ENCODE measurements around the gene OR14A2. TPM values are rescaled to one million over a fixed set of nuclear protein-coding genes. Genes with fewer than 3 reads are reported as not detected.

The OR14A2 gene
- total and polyA plus RNA-seq, 2 of the 4 experiments (the other 2 are of a cell fraction), result not detected

DNA sequence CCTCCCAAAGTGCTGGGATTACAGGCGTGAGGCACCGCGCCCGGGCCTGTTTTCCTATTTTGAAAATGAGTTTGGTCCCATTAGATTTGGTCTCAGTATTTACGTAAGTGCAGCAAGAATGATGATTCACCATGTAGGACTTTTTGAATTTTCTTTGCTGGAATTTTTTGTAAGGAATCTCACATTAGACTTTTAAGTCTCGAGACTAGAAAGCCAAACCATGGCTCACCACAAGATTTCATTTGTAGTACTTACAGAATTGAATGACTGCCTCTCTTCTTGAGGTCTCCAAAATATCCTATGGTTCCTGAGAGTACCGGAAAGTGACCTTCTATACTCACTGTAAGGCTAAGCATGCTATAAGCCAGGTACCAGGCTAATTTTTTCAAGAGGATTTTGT, 325 bp downstream of the OR14A2 start:
- no peak for TF ChIP-seq FOS (IDR thresholded peaks at IDR 0.05; ENCODE audit: low read depth, low read length)
- TF ChIP-seq BHLHE40 (IDR thresholded peaks at IDR 0.05; ENCODE audit: low read depth, low read length), result 0 out of 2 replicates have a peak, but pooled peaks have one; percentile 31
- Histone ChIP-seq H4K20me1 (ENCODE audit: insufficient read depth, low read length) (no peaks in the 10 kb centered on the region), H3K9ac (ENCODE audit: low read depth, low read length) (no peak overlapping the region), H3K18ac (ENCODE audit: low read depth, low read length) (no peak overlapping the region), H4K91ac (ENCODE audit: insufficient read depth, low read depth, low read length) (no peak overlapping the region), H2BK15ac (ENCODE audit: low read depth, low read length) (no peak overlapping the region), H4K5ac (ENCODE audit: low read depth, low read length) (no peak overlapping the region), H3K4me1 (ENCODE audit: control insufficient read depth, insufficient read depth, low read length) (no peaks in the 10 kb centered on the region), H3K4ac (ENCODE audit: low read depth, low read length) (no peak overlapping the region), H3K27me3 (ENCODE audit: control insufficient read depth, insufficient read depth, low read length) (no peaks in the 10 kb centered on the region), H3K9me3 (ENCODE audit: control insufficient read depth, insufficient read depth, low read length) (peaks cover 15% of the 10 kb centered on the region), H3K14ac (replicated peaks; ENCODE audit: low read depth, low read length) (no peak overlapping the region), H3K79me1 (ENCODE audit: low read depth in 1 of 2, low read length in 2 of 2) (no peaks in the 10 kb centered on the region), H3K36me3 (ENCODE audit: control insufficient read depth, insufficient read depth, low read length) (no peaks in the 10 kb centered on the region), H2AFZ (replicated peaks; ENCODE audit: low read length, poor library complexity) (no peak overlapping the region), H2BK120ac (ENCODE audit: low read depth, low read length) (no peak overlapping the region), H2AK5ac (ENCODE audit: low read depth, low read length) (no peak overlapping the region), H3K4me3 (ENCODE audit: insufficient read depth, low read depth, low read length) (no peak overlapping the region), H3K4me2 (ENCODE audit: low read depth, low read length) (no peak overlapping the region; the same call in 1 of the 2 replicates), H4K8ac (ENCODE audit: low read depth in 2 of 2, low read length in 2 of 2) (no peak overlapping the region), H2BK5ac (ENCODE audit: low read depth, low read length, poor library complexity, severe bottlenecking) (peak overlapping the region; percentile 46), H2BK20ac (ENCODE audit: low read depth, low read length) (no peak overlapping the region), H3K9me1 (ENCODE audit: insufficient read depth, low read length) (no peaks in the 10 kb centered on the region), H3K23ac (ENCODE audit: low read depth, low read length) (no peak overlapping the region), H3K56ac (ENCODE audit: extremely low read depth, insufficient read depth, low read length) (no peak overlapping the region), H2AK9ac (replicated peaks; ENCODE audit: low read depth, low read length, poor library complexity) (no peak overlapping the region), H3K27ac (ENCODE audit: insufficient read depth, low read length) (no peak overlapping the region)
- ATAC-seq (ENCODE audit: low read depth) (no peak), DNase-seq (peak; percentile 37)
- BruUV-seq (replicated peaks), result no TSS peak
- in situ Hi-C loops (cut with MboI; ENCODE audit: low sequenced_read_pairs), result no loop called here
- ChIA-PET POLR2A (ENCODE audit: unreplicated experiment) (no interaction called here), CTCF (no interaction called here)
- dilution Hi-C loops (cut with HindIII; ENCODE audit: low sequenced_read_pairs, unreplicated experiment), result no loop called here
- intact Hi-C loops (cut with micrococcal nuclease), result no loop called here
- no CpG with 5 or more reads among the region's 7 CpGs for WGBS, 2 experiments (ENCODE audit: extremely low coverage in 2 of 2, insufficient read length in 1 of 2)

All from IMR-90 (cell line).